ENCODE results near the gene IFNA6. TPM values are rescaled to one million over a fixed set of nuclear protein-coding genes. Genes with fewer than 3 reads are reported as not detected.

IFNA6 gene
- total RNA-seq, 1 donor from 2014 or later = not detected

DNA sequence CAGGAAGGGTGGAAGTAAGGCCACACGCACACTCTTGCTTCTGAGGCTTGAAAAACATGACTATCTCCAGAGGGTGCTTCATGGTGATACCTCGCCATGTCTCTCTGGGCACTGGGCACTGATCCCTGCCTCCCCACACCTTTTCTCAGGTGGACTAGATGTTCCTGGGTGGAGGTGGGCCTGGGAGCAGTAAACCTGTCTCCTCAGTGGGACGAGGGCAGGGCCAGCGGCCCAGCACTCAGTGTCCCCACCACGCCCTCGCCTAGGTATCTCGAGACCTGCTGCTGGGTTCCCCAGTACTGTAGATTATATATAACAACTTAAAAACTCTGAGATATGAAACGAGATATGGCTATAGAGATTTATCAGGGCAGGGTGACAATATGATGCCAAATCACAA lies 11.6 kb upstream of the IFNA6 start:
- no peaks in the 10 kb centered on the region for H3K9me3 ChIP-seq (ENCODE audit: low read depth)
- H3K4me2 ChIP-seq = no peak overlapping the region
- TF ChIP-seq, protein P1, sequence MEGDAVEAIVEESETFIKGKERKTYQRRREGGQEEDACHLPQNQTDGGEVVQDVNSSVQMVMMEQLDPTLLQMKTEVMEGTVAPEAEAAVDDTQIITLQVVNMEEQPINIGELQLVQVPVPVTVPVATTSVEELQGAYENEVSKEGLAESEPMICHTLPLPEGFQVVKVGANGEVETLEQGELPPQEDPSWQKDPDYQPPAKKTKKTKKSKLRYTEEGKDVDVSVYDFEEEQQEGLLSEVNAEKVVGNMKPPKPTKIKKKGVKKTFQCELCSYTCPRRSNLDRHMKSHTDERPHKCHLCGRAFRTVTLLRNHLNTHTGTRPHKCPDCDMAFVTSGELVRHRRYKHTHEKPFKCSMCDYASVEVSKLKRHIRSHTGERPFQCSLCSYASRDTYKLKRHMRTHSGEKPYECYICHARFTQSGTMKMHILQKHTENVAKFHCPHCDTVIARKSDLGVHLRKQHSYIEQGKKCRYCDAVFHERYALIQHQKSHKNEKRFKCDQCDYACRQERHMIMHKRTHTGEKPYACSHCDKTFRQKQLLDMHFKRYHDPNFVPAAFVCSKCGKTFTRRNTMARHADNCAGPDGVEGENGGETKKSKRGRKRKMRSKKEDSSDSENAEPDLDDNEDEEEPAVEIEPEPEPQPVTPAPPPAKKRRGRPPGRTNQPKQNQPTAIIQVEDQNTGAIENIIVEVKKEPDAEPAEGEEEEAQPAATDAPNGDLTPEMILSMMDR (IDR thresholded peaks at IDR 0.05) = no peak
- TF ChIP-seq EZH2phosphoT487 (IDR thresholded peaks at IDR 0.05) (no peak), EZH2 (IDR thresholded peaks at IDR 0.05) (no peak)
- H3K4me1 Mint-ChIP-seq = peaks cover 3% of the 10 kb centered on the region
- no peaks in the 10 kb centered on the region for H3F3A ChIP-seq (ENCODE audit: low read depth)
- no peak for DNase-seq (ENCODE audit: low spot score)
- H3K27me3 Mint-ChIP-seq (ENCODE audit: insufficient read depth, low read depth) = no peaks in the 10 kb centered on the region
- H3K79me2 ChIP-seq (ENCODE audit: low read depth) = no peaks in the 10 kb centered on the region
- H3K4me1 ChIP-seq = no peaks in the 10 kb centered on the region
- no peak overlapping the region for H2AFZ ChIP-seq (replicated peaks)
- H3K4me3 ChIP-seq = no peak overlapping the region
- H3K27ac ChIP-seq = no peak overlapping the region
- no peaks in the 10 kb centered on the region for H3K9me3 Mint-ChIP-seq
- no peaks in the 10 kb centered on the region for H3K36me3 Mint-ChIP-seq
- H3K27me3 ChIP-seq = no peaks in the 10 kb centered on the region
- H3K36me3 ChIP-seq = no peaks in the 10 kb centered on the region
- H3K4me3 Mint-ChIP-seq = no peak overlapping the region
- H3K9ac ChIP-seq = no peak overlapping the region
- no peak overlapping the region for H3K27ac Mint-ChIP-seq
- H4K20me1 ChIP-seq (ENCODE audit: low read depth) = no peaks in the 10 kb centered on the region

DNA sequence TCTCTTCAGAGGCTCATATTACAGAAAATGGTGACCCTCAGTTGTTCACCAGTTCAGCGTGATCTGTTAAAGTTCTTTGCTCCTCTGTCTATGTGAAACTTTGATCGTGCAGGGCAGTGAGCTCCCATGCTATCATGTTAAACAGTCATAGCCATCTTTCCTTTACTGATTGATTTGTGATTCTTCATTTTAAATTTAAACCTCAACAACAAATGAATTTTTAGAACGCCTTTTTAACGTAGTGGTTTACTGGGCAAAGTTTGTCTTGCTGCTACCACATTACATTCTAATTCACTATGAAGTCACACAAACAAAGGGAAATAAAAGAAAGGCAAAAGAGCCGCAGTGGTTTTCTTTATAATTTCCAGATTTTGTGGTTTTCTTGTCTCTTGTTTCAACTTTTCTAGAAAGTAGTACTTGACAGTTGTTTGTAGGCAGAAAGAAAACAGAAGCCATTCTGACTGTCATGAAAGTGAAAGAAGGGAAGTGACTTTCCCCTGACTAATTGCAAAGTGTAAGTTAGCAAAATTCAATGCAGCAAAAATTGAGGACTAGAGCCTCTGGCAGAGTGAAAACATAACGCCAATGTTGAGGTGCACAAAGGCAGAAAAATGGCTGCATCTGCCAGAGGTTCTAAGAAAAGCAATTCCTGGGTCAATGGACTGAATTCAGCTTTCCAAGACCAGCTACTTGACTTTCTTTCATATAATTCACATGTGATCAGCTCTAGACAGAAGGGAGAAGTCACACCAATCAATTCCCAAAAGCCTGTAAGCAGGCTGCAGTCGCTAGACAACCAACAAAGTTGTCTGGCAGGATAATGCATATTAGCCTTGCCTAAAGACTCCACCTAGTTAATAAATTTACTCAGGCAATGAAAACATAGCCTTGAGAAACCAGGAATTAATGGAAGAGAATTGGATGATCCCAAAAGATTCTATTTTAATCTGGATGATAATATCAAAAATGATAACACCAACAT lies 7.1 kb upstream of the IFNA6 start:
- peaks cover 3% of the 10 kb centered on the region for H3K4me1 Mint-ChIP-seq

DNA sequence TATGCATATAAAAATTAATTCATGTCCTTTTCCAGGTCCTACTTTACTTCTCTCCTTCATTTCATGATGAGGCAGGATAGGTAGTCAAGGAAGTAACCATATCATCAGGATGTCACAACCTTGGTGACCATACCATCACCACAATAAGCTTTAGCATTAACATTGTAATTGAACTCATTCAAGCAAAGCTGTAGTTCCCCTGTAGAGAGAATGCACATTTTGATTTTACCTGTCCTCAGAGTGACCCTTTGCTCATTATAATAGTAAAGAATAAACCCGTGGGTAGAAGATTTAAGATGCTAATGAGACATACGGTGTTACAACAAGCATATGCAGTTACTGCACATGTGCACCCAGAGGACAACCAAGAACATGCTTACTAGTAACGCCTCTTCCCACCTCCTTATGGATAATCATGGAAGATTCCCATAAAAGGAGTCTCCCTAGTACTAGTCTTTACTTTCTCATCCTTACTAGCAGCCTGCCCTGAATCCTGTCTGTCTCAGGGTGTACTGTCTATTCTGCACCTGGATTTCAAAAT lies 2.2 kb downstream of the IFNA6 start:
- Mint-ChIP-seq H3K9me3 (peaks cover 12% of the 10 kb centered on the region), H3K27me3 (ENCODE audit: insufficient read depth, low read depth) (no peaks in the 10 kb centered on the region)

More for the DNA sequence above, 7.1 kb upstream of the IFNA6 start:
- Histone ChIP-seq H3K9me3 (ENCODE audit: low read depth) (no peaks in the 10 kb centered on the region), H3K27me3 (no peaks in the 10 kb centered on the region), H3K9ac (no peak overlapping the region), H3F3A (ENCODE audit: low read depth) (no peaks in the 10 kb centered on the region), H3K36me3 (no peaks in the 10 kb centered on the region), H3K27ac (no peak overlapping the region), H3K4me2 (no peak overlapping the region), H4K20me1 (ENCODE audit: low read depth) (no peaks in the 10 kb centered on the region), H2AFZ (replicated peaks) (peak overlapping the region; percentile 40), H3K4me3 (no peak overlapping the region), H3K79me2 (ENCODE audit: low read depth) (no peaks in the 10 kb centered on the region), H3K4me1 (no peaks in the 10 kb centered on the region)
- no peak overlapping the region for H3K27ac Mint-ChIP-seq
- H3K9me3 Mint-ChIP-seq = peaks cover 4% of the 10 kb centered on the region
- no peaks in the 10 kb centered on the region for H3K27me3 Mint-ChIP-seq (ENCODE audit: insufficient read depth, low read depth)
- no peaks in the 10 kb centered on the region for H3K36me3 Mint-ChIP-seq
- no peak overlapping the region for H3K4me3 Mint-ChIP-seq
- TF ChIP-seq, protein P1 (IDR thresholded peaks at IDR 0.05) = no peak
- TF ChIP-seq EZH2phosphoT487 (IDR thresholded peaks at IDR 0.05) (no peak), EZH2 (IDR thresholded peaks at IDR 0.05) (no peak)
- no peak for DNase-seq (ENCODE audit: low spot score)

More for the DNA sequence above, 2.2 kb downstream of the IFNA6 start:
- no peak overlapping the region for H3K4me3 Mint-ChIP-seq
- no peaks in the 10 kb centered on the region for H3K9me3 ChIP-seq (ENCODE audit: low read depth)
- no peaks in the 10 kb centered on the region for H3K79me2 ChIP-seq (ENCODE audit: low read depth)
- H3K36me3 ChIP-seq = no peaks in the 10 kb centered on the region
- H3K36me3 Mint-ChIP-seq = no peaks in the 10 kb centered on the region
- DNase-seq (ENCODE audit: low spot score) = no peak
- TF ChIP-seq, protein P1 (IDR thresholded peaks at IDR 0.05) = no peak
- no peak for TF ChIP-seq EZH2phosphoT487 (IDR thresholded peaks at IDR 0.05)
- no peak for TF ChIP-seq EZH2 (IDR thresholded peaks at IDR 0.05)
- H3K27me3 ChIP-seq = no peaks in the 10 kb centered on the region
- H4K20me1 ChIP-seq (ENCODE audit: low read depth) = no peaks in the 10 kb centered on the region
- no peak overlapping the region for H3K9ac ChIP-seq
- no peak overlapping the region for H3K4me2 ChIP-seq
- H3K4me3 ChIP-seq = no peak overlapping the region
- no peak overlapping the region for H3K27ac ChIP-seq
- no peak overlapping the region for H3K27ac Mint-ChIP-seq
- H3K4me1 ChIP-seq = no peaks in the 10 kb centered on the region
- no peak overlapping the region for H2AFZ ChIP-seq (replicated peaks)
- H3F3A ChIP-seq (ENCODE audit: low read depth) = no peaks in the 10 kb centered on the region
- H3K4me1 Mint-ChIP-seq = no peaks in the 10 kb centered on the region
